SHP77 (cell line): ENCODE data around the gene IL20RB.
"Not testable (repeated sequence)": the region's sequence is repeated elsewhere in the genome, so short reads cannot be mapped to it uniquely, and the experiment has no call there.

Experiments used
- DNase-seq, 2 experiments: peaks; one replicate each; lab custom pipeline; 2025; lab: John Stamatoyannopoulos, UW

Gene IL20RB

GRCh38 chr3:136946978-136947377 lies 10.8 kb upstream of the IL20RB start:
- DNase-seq, result no peak

GRCh38 chr3:136947477-136947876 lies 10.3 kb upstream of the IL20RB start:
- no peak for DNase-seq

- no peak for DNase-seq
Observed at GRCh38 chr3:136949146-136949545, 8.6 kb upstream of the IL20RB start.

DNA sequence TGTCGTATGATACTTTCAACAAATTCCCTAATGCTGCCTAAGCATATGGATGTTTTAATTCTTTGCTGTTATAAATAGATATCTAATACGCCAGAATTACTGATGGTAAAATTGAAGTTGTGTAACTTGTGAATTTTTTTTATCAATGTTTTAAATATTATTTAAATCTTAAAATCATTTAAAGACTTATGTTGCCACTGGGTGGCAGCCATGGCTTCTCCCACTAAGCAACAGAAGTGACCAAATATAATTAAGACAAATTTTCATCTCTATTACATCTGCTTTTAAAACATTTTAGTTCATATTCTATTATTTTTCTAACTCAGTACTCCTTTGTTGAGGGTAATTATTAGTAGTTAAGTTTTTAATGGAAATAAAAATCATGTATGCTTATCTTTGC lies 8.1 kb upstream of the IL20RB start:
- no peak for DNase-seq

- DNase-seq, result no peak
Observed at GRCh38 chr3:136950623-136951022, 7.2 kb upstream of the IL20RB start.

DNA sequence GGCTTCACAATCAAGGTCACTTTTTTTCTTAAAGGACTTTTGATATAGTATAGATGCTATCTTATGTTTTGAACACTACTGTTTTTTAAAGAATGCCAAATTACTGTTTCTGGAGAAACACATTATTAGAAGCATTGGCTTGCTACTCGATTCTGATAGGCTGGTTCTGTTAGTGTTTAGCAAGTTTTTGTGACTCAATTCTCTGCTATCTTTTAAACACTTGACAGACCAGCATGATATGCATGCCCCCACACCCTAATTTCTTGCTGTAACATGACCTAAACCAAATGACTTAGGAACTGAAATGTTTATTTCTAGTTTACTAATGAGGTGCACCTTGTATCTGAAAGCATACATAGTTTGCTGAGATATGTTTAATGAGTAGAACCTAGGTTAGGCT lies 5.5 kb upstream of the IL20RB start:
- no peak for DNase-seq

GRCh38 chr3:136954251-136954650 lies 3.5 kb upstream of the IL20RB start:
- no peak for DNase-seq

- no peak for DNase-seq
Observed at GRCh38 chr3:136954980-136955780, 2.6 kb upstream of the IL20RB start.

DNA sequence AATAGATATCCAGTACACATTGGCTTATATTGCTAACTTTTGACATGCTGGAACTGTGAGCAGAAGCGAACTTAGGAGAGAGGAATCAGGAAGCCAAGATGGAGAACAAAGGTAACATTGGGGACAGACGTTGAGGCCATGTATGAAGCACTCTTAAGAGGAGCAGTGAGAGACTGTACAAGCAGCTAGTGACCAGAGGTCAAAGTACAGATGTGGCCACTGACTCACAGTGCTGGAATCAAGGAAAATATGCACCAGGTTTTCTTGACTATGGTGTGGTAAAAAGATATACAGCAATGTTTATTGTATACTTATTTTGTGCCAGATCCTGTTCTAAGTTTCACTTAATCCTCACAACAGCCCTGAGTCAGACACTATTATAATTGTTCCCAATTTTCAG lies 2.0 kb upstream of the IL20RB start:
- DNase-seq, result no peak

DNA sequence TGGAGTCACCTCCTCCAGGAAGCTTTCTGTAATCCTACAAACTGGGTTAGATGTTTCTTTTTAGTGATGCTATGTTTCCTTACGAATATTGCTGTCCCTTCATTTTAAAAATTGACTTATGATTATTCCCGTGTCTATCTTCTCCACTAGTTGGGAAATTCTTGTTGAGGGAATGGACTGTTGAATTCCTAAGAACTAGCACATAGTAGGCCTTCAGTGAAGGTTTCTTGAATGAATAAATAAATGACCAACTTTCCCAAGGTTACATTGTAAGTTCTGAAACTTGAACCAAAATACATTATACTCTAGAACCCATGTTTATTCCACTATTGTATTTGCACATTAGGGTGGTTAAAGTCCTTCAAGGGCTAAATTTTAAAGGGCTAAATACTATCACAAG lies 812 bp upstream of the IL20RB start:
- DNase-seq, result no peak

GRCh38 chr3:136958939-136959338 lies 1.2 kb downstream of the IL20RB start:
- no peak for DNase-seq

DNA sequence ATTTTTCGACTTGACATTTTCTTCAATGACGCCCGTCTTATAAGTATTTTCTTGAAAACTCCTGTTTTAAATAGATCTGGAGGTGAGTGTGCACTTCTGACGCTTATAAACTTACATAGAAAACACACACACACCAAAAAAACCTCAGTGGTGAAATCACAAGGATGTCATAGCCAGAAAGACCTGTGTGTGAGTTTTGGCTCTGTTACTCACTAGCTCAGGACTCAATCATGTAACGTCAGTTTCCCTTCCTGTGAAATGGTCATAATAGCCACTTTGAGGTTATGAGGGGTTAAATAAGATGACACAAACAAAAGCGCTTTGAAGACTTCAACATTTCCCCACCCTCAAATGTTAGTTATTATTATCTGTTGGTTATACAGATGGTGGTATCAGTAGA lies 1.8 kb downstream of the IL20RB start:
- DNase-seq, result no peak

DNA sequence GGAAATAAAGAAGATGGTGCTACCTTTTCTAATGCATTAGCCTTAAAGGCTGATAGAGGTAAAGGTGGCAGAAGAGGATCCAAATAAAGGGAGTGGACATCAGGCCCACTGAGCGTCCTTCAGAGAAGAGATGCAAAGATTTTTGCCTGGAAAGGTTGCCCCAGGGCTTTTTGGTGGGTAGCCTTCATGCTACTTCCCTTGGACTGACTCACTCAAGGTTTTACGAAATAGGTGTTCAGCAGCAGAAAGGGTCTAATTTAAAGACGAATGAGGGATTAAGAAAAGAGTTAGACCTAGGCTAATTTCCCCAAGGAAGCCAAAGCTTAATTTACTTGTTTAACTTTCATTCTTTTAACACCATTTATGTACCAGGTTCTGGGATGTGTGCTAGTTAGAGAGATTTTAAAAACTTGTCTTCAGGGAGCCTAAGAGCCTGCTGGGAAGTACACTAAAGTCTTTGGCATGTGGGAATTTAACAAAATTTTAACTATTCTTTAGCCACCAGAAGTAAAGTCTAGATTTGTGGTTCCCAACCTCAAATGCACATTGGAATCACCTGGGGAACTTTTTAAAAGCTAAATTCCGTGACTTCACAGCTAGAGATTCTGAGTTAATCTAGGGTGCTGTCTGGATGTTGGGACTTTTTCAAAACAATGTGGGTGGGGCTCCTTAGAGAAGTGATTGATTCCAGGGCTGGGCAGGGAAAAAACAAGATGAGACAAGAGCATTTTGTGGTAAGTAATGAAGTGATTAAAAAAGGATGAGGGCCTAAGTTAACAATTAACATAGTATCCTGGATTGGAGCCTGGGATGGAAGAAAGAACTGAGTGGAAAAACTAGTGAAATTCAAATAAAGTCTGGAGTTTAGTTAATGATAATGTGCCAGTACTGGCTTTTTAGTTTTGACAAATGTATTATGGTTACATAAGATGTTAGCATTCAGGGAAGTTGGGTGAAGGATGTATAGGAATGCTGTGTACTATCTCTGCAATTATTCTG lies 3.4 kb downstream of the IL20RB start:
- no peak for DNase-seq

DNA sequence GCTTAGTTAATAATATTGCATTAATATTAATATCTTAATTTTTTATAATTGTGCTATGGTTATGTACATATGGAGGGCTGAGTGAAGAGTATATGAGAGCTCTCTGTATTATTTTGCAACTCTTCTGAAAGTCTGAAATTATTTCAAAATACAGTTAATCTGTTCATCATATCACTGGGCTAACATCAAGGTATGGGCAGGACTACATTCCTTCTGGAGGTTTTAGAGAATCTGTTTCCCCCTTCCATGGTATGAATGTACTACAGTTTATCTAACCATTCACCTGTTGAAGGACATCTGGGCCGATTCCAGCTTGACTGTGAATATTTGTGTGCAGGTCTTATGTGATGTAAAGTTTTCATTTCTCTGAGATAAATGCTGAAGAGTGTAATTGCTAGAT lies 5.1 kb downstream of the IL20RB start:
- DNase-seq, result no peak

GRCh38 chr3:136969539-136969938 lies 11.8 kb downstream of the IL20RB start:
- DNase-seq, result not testable (repeated sequence)

- DNase-seq, result no peak
Observed at GRCh38 chr3:136973352-136973751, 15.6 kb downstream of the IL20RB start.

DNA sequence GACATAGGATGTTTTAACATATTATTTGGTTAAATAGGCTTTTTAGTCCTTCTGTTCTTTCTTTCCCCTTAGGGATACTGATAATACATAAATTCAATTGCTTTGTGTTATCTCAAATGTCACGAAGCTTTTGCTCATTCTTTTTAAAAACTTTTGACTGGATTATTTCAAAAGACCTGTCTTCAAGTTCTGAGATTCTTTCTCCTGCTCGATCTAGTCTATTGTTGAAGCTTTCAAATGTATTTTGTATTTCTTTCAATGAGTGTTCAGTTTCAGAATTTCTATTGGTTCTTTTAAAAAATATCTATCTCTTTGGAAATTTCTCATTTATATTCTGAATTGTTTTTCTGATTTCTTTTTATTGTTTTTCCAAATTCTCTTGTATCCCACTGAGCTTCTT lies 16.9 kb downstream of the IL20RB start:
- DNase-seq, result no peak

DNA sequence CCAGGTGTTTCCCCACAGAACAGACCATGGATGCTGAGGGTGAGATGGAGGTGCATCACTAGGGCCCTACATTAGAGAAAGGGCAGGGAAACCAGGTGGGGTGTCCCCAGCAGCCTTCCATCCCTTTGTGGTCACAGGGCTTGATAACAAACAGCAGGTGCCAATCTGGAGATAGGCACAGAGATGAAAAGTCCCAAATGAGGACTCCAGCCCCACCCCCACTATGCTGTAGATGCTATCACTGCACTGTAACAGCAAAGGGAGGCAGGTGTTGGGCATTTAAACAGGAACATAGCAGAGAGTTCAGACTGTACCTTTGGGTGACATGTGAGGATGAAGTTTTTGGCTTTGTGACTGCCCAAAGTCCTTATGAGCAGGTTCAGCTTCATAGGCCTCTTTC lies 21.4 kb downstream of the IL20RB start:
- DNase-seq, result no peak

DNA sequence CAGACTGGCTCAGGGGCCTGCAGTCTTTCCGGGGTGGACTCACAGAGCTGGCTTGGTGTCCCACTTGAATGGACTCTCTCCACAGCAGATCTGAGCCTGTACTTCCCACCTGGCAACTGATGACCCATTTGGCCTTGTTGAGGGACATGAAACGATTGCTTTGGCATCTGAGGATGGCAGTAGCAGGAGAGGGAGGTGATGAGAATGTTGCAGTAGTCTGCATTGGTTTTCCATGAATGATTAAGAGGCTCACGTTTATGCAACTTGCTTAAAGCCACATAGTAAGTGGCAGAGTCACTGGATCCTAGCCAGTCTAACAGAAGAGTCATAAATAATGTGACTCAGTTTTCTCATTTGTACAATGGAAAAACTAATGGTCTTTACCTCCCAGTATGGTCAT lies 21.9 kb downstream of the IL20RB start:
- DNase-seq, result no peak

- no peak for DNase-seq
Observed at GRCh38 chr3:136982033-136982432, 24.2 kb downstream of the IL20RB start.

- no peak for DNase-seq
Observed at GRCh38 chr3:136982520-136983138, 24.8 kb downstream of the IL20RB start.

DNA sequence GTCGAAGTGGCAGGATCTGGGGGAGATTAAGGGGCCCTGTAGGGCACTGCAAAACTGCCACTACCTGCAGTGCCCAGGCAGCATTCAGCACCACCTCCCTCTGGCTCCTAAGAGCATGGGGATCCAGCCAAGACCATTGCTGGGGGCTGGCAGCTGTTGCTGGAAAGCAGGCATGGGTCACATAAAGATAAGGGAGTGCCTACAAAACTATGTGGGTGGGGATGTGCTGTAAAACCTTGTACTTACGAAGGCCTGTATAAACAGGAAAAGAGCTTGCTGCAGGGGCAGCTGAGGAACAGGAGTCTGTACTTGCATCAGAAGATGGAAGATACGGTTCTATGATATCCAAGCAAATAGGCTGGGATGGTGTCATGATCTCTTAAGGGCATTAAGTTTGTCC lies 27.1 kb downstream of the IL20RB start:
- DNase-seq, result no peak
